HepG2 (cell line): ENCODE data around the gene PCGF3. TPM values are rescaled to one million over a fixed set of nuclear protein-coding genes. Genes with fewer than 3 reads are reported as not detected.

ENCODE experiments used
- FOXO1 ChIP-seq: sonication (generic); formaldehyde crosslinking; IDR thresholded peaks from 2 replicates; pipeline ENCODE4 v1.4.0; 2020; ENCODE audit warnings: missing genetic modification reagents
- KMT2A ChIP-seq: sonication (generic); formaldehyde crosslinking; IDR thresholded peaks from 2 replicates; pipeline ENCODE4 v1.4.0; 2020; ENCODE audit warnings: missing genetic modification reagents
- PAF1 ChIP-seq: IDR thresholded peaks from 2 replicates; pipeline ENCODE4 v1.6.1; 2016; ENCODE audit warnings: missing genetic modification reagents, missing compliant biosample characterization
- RFXANK ChIP-seq: IDR thresholded peaks from 2 replicates; pipeline ENCODE4 v1.6.1; 2016
- ZFP37 ChIP-seq: sonication (generic); formaldehyde crosslinking; IDR thresholded peaks from 2 replicates; pipeline ENCODE4 v1.4.0; 2020; ENCODE audit warnings: missing genetic modification reagents, borderline replicate concordance
- ZKSCAN1 ChIP-seq: fragments of 150-350 bp; IDR thresholded peaks from 2 replicates; pipeline ENCODE4 v1.6.1; 2014; ENCODE audit warnings: low read length
- ZNF160 ChIP-seq: sonication (generic); formaldehyde crosslinking; IDR thresholded peaks from 2 replicates; pipeline ENCODE4 v1.8.0; 2022; ENCODE audit warnings: mild to moderate bottlenecking, inconsistent platforms, missing genetic modification reagents
- ZNF564 ChIP-seq: sonication (generic); formaldehyde crosslinking; IDR thresholded peaks from 2 replicates; pipeline ENCODE4 v1.8.1; 2023; ENCODE audit warnings: mild to moderate bottlenecking, missing genetic modification reagents
- ZNF589 ChIP-seq: sonication (generic); formaldehyde crosslinking; conservative IDR thresholded peaks from 2 replicates; pipeline ENCODE4 v1.8.0; 2022; ENCODE audit warnings: mild to moderate bottlenecking, moderate library complexity, missing genetic modification reagents
- polyA plus RNA-seq, 8 experiments: library from polyadenylated mRNA; depleted of rRNA in 3 of 8; stranded (reverse) in 7 of 8; unstranded in 1 of 8; fragments of >200 nt; fragmentation: Illumina TruSeq in 4 of 8; extraction: Trizol in 4 of 8; gene quantifications; 2 replicates each; pipeline versions ENCODE4 v1.2.1 to v1.2.3, GENCODE V29; 2011 to 2016; ENCODE audit warnings: low read depth in 4 of 8, missing spikeins in 1 of 8, mixed read lengths in 1 of 8; ENCODE audit not compliant: insufficient read depth in 1 of 8
- total RNA-seq, 5 experiments: library from RNA; depleted of rRNA; stranded (reverse); fragments of >200 nt; fragmentation: Illumina TruSeq; extraction: Trizol; gene quantifications; 2 replicates each; pipeline ENCODE4 v1.2.3, GENCODE V29; 2016; ENCODE audit warnings: low read depth in 1 of 5
- TF ChIP-seq, protein P1 (sequence below): sonication (generic); formaldehyde crosslinking; IDR thresholded peaks from 2 replicates; pipeline ENCODE4 v1.4.0; 2020; ENCODE audit warnings: mild to moderate bottlenecking, low read depth, missing genetic modification reagents
- TF ChIP-seq, protein P2 (sequence below): sonication (generic); formaldehyde crosslinking; IDR thresholded peaks from 2 replicates; pipeline ENCODE4 v1.4.0; 2020; ENCODE audit warnings: missing genetic modification reagents
- TF ChIP-seq, protein P3 (sequence below): sonication (generic); formaldehyde crosslinking; IDR thresholded peaks from 2 replicates; pipeline ENCODE4 v1.5.0; 2020; ENCODE audit warnings: mild to moderate bottlenecking, missing genetic modification reagents
- TF ChIP-seq, protein P4 (sequence below): sonication (generic); formaldehyde crosslinking; IDR thresholded peaks from 2 replicates; pipeline ENCODE4 v1.5.1; 2020; ENCODE audit warnings: mild to moderate bottlenecking, missing genetic modification reagents
- TF ChIP-seq, protein P5 (sequence below): sonication (generic); formaldehyde crosslinking; IDR thresholded peaks from 2 replicates; pipeline ENCODE4 v1.4.0; 2020; ENCODE audit warnings: mild to moderate bottlenecking, missing genetic modification reagents, borderline replicate concordance

Gene PCGF3
- total and polyA plus RNA-seq, 2 of the 13 experiments (the other 11 are each of a cell fraction or from before 2014, with no cell fraction given), result 28.6 to 66.2 TPM

DNA sequence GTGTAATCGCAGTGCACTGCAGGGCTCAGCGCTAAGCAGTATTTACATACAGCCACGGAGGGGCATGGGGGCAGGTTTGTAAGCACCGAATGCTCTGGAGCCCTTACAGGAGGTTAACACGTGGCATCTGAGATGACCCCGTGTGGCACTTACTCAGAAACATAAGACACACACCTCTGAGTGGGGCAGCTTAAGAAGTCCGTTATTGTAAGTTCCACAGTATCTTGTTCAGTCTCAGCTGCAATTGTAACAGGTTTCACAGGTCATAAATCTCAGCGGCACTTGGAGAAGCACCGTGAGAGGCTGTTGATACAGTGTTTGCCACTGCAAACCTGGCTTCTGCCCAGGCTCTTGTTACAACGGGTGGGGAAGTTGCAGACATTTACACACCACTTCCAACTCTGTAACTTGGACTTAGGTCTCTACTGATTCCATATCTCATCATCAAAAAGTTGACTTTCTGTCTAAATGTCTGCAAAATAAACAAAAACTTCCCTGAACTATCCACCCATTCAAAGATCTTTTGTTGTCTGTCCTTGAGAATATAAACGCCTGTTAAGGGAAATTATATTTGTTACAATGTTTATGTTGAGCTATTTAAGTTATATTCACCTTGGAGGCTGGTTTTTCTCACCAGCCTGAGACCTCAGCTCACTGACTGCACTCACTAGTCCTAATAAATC lies 110.0 kb downstream of the PCGF3 start (continued):
- TF ChIP-seq, protein P1, sequence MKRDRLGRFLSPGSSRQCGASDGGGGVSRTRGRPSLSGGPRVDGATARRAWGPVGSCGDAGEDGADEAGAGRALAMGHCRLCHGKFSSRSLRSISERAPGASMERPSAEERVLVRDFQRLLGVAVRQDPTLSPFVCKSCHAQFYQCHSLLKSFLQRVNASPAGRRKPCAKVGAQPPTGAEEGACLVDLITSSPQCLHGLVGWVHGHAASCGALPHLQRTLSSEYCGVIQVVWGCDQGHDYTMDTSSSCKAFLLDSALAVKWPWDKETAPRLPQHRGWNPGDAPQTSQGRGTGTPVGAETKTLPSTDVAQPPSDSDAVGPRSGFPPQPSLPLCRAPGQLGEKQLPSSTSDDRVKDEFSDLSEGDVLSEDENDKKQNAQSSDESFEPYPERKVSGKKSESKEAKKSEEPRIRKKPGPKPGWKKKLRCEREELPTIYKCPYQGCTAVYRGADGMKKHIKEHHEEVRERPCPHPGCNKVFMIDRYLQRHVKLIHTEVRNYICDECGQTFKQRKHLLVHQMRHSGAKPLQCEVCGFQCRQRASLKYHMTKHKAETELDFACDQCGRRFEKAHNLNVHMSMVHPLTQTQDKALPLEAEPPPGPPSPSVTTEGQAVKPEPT (CRISPR knock-in tag), result no peak
- no peak for TF ChIP-seq ZFP37 (CRISPR knock-in tag)
- TF ChIP-seq PAF1, result no peak
- TF ChIP-seq, protein P2, sequence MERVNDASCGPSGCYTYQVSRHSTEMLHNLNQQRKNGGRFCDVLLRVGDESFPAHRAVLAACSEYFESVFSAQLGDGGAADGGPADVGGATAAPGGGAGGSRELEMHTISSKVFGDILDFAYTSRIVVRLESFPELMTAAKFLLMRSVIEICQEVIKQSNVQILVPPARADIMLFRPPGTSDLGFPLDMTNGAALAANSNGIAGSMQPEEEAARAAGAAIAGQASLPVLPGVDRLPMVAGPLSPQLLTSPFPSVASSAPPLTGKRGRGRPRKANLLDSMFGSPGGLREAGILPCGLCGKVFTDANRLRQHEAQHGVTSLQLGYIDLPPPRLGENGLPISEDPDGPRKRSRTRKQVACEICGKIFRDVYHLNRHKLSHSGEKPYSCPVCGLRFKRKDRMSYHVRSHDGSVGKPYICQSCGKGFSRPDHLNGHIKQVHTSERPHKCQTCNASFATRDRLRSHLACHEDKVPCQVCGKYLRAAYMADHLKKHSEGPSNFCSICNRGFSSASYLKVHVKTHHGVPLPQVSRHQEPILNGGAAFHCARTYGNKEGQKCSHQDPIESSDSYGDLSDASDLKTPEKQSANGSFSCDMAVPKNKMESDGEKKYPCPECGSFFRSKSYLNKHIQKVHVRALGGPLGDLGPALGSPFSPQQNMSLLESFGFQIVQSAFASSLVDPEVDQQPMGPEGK (CRISPR knock-in tag), result peak; percentile 80
- TF ChIP-seq, protein P3, sequence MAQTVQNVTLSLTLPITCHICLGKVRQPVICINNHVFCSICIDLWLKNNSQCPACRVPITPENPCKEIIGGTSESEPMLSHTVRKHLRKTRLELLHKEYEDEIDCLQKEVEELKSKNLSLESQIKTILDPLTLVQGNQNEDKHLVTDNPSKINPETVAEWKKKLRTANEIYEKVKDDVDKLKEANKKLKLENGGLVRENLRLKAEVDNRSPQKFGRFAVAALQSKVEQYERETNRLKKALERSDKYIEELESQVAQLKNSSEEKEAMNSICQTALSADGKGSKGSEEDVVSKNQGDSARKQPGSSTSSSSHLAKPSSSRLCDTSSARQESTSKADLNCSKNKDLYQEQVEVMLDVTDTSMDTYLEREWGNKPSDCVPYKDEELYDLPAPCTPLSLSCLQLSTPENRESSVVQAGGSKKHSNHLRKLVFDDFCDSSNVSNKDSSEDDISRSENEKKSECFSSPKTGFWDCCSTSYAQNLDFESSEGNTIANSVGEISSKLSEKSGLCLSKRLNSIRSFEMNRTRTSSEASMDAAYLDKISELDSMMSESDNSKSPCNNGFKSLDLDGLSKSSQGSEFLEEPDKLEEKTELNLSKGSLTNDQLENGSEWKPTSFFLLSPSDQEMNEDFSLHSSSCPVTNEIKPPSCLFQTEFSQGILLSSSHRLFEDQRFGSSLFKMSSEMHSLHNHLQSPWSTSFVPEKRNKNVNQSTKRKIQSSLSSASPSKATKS (CRISPR knock-in tag), result no peak
- 0 out of 2 replicates have a peak, but pooled peaks have one; percentile 31 for TF ChIP-seq ZNF160
- TF ChIP-seq ZNF589 (CRISPR knock-in tag), result no peak
- TF ChIP-seq, protein P4, sequence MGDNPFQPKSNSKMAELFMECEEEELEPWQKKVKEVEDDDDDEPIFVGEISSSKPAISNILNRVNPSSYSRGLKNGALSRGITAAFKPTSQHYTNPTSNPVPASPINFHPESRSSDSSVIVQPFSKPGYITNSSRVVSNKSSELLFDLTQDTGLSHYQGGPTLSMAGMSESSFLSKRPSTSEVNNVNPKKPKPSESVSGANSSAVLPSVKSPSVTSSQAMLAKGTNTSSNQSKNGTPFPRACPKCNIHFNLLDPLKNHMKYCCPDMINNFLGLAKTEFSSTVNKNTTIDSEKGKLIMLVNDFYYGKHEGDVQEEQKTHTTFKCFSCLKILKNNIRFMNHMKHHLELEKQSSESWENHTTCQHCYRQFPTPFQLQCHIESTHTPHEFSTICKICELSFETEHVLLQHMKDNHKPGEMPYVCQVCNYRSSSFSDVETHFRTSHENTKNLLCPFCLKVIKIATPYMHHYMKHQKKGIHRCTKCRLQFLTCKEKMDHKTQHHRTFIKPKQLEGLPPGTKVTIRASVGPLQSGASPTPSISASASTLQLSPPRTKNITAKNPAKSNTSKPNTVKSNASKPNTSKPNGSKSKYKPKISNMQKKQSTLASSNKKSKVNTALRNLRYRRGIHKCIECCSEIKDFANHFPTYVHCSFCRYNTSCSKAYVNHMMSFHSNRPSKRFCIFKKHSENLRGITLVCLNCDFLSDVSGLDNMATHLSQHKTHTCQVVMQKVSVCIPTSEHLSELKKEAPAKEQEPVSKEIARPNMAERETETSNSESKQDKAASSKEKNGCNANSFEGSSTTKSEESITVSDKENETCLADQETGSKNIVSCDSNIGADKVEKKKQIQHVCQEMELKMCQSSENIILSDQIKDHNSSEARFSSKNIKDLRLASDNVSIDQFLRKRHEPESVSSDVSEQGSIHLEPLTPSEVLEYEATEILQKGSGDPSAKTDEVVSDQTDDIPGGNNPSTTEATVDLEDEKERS (CRISPR knock-in tag), result no peak
- no peak for TF ChIP-seq ZNF564 (CRISPR knock-in tag)
- 0 out of 2 replicates have a peak, but pooled peaks have one; percentile 27 for TF ChIP-seq KMT2A (CRISPR knock-in tag)
- TF ChIP-seq RFXANK, result no peak
- TF ChIP-seq ZKSCAN1, result no peak
- TF ChIP-seq, protein P5, sequence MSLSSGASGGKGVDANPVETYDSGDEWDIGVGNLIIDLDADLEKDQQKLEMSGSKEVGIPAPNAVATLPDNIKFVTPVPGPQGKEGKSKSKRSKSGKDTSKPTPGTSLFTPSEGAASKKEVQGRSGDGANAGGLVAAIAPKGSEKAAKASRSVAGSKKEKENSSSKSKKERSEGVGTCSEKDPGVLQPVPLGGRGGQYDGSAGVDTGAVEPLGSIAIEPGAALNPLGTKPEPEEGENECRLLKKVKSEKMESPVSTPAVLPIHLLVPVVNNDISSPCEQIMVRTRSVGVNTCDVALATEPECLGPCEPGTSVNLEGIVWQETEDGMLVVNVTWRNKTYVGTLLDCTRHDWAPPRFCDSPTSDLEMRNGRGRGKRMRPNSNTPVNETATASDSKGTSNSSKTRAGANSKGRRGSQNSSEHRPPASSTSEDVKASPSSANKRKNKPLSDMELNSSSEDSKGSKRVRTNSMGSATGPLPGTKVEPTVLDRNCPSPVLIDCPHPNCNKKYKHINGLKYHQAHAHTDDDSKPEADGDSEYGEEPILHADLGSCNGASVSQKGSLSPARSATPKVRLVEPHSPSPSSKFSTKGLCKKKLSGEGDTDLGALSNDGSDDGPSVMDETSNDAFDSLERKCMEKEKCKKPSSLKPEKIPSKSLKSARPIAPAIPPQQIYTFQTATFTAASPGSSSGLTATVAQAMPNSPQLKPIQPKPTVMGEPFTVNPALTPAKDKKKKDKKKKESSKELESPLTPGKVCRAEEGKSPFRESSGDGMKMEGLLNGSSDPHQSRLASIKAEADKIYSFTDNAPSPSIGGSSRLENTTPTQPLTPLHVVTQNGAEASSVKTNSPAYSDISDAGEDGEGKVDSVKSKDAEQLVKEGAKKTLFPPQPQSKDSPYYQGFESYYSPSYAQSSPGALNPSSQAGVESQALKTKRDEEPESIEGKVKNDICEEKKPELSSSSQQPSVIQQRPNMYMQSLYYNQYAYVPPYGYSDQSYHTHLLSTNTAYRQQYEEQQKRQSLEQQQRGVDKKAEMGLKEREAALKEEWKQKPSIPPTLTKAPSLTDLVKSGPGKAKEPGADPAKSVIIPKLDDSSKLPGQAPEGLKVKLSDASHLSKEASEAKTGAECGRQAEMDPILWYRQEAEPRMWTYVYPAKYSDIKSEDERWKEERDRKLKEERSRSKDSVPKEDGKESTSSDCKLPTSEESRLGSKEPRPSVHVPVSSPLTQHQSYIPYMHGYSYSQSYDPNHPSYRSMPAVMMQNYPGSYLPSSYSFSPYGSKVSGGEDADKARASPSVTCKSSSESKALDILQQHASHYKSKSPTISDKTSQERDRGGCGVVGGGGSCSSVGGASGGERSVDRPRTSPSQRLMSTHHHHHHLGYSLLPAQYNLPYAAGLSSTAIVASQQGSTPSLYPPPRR (CRISPR knock-in tag), result peak; percentile 95
- TF ChIP-seq FOXO1 (CRISPR knock-in tag), result peak; percentile 75
